Stimulated activated naive CD4-positive, alpha-beta T cell (primary cell): Measurements from ENCODE around the gene COPS2.
A peak's percentile ranks its signal among the peaks of the same experiment; 100 is the strongest.

Source experiments
- DNase-seq, 6 experiments: peaks; one replicate each; lab custom pipeline; 2025; lab: John Stamatoyannopoulos, UW

The COPS2 gene

DNA sequence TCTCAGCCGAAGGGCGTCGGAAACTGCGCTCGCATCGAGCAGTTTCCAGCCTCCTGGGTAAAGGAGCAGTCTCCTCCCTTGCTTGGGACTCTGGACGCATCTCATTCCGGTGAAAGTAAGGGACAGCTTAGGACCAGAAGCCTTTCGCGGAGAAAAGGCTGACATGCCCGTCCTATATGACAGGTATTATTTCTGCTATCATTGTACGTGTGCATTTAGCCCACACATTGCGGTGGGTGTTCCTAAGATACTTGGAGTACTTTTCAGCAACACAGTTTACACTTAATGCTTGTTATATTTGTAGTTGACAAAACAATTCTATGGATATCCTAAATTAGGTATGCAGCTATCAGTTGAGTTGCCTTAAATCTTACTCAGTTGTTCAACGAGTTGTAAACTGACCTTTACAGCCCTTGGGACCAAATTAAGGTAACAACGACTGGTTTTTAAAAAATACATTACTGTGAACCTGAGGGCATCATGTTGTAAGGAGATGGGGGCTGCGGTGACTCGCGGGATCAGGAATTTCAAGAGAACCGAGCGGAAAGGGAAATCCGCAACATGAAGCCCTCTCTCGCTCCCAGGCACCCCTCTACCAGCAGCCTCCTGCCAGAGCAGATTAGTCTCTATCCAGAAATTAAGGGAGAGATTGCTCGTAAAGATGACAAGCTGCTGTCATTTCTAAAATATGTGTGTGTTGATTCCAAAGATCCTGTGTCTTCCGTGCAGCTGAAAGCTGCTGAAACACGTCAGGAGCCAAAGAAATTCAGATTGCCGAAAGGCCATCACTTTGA, 632 bp upstream of the COPS2 start:
- peak in 1 of 6 experiments; percentile 8 for DNase-seq

DNA sequence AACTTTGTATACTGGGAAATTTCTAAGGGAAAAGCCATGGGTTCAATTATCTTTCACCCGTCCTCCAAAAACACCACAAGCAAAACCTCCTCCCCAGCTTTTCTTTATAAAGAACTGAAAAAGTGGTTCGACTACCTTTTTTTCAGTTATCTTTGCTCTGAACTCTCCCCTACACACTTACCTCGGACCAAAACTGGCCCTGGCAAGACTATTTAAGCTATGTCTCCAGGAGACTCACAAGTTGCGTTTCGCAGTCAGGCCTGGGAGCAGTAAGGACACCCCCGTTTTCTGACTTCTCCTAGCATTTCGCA, 645 bp downstream of the COPS2 start:
- no peak for DNase-seq

DNA sequence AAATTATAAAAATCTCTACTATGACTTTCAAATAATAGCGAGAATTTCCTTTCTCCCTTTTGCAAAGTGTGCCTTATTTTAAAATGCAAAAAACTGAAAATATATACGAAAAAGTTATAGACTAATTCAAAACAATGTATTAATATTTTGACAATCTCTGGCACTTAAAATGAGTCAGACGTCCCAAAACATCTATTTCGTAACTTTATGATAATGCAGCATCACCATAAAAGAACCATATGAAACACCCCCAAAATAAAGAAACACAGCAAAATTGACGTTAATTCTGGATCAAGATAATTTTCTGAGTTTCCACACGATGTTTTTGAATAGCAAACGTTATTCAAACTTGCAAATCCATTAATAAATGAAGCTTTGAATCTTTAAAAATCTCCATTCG, 1.0 kb downstream of the COPS2 start:
- DNase-seq, result no peak

DNA sequence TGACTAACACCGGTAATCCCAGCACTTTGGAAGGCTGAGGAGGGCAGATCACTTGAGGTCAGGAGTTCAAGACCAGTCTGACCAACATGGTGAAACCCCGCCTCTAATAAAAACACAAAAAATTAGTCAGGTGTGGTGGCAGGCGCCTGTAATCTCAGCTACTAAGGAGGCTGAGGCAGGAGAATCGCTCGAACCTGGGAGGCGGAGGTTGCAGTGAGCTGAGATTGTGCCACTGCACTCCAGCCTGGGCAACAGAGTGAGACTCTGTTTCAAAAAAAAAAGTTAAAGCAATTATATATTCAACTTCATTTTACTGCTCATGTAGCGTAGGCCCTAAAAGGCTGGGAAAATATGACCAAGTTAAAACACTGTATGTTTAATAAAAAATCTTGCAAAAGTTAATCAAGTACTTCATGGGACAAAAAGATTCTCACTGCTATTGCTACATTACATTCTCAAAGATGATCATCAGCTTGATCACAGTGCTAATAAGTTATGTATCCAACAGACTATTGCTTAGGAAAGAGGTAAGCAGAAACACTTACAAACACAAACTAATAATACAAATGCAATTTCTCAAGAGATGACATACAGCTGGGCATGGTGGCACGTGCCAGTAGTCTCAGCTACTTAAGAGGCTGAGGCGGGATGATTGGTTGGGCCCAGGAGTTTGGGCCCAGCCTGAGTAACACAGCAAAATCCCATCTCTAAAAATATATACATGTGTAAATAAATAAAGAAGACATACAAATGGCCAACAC, 2.7 kb downstream of the COPS2 start:
- no peak for DNase-seq

DNA sequence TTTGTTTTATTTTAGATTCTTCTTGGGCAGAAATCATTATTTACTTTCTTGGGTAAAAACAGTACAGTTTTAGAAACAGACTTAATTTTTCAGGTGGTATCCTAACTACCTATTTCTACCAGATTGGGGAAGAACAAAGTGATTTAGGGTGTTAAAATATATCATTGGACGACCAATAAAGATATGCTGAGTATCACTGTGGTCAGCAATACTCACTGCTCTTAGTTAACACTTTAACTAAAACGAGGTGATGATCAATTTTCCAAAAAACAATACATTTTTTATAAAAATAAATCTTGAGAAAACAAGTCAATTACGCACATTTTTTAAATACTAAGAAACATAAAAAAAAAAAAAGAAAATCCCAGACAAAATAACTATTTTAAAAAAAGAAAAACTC, 3.6 kb downstream of the COPS2 start:
- DNase-seq, result no peak

DNA sequence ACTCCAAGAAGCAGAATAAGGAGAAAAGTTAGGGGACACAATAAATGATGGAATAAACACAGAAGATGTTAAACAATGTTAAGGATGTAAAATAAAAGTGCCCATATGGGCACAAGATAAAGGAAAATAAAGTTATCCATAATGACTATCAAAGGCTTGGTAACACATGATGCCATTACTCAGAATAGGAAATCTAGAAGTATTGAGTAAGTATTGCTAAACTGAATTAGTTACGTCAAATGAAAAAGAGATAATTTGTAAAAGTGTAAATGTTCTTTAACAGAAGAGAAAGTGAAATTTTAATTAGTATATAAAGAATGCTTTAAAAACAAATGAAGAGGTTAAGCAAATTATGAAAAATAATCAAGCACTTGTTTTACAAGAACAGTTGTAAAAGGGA, 6.7 kb downstream of the COPS2 start:
- no peak for DNase-seq

DNA sequence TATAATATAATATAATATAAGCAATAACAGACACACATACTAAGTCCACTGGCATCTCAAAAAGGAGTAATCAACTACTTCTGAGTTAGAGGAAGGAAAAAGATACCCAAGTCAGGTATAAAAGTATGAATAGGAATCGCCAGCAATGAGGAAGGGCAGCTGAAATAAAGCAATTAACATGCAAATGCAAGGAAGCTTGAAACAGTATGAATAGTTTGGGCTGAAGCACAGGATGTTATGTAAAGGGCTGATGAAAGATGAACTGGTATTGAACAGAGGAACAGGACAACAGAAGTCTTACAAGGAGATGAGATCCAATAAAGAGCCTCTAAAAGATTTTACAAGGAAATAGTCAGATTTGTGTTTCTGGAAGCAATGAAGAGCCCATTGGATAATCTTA, 7.1 kb downstream of the COPS2 start:
- no peak for DNase-seq

DNA sequence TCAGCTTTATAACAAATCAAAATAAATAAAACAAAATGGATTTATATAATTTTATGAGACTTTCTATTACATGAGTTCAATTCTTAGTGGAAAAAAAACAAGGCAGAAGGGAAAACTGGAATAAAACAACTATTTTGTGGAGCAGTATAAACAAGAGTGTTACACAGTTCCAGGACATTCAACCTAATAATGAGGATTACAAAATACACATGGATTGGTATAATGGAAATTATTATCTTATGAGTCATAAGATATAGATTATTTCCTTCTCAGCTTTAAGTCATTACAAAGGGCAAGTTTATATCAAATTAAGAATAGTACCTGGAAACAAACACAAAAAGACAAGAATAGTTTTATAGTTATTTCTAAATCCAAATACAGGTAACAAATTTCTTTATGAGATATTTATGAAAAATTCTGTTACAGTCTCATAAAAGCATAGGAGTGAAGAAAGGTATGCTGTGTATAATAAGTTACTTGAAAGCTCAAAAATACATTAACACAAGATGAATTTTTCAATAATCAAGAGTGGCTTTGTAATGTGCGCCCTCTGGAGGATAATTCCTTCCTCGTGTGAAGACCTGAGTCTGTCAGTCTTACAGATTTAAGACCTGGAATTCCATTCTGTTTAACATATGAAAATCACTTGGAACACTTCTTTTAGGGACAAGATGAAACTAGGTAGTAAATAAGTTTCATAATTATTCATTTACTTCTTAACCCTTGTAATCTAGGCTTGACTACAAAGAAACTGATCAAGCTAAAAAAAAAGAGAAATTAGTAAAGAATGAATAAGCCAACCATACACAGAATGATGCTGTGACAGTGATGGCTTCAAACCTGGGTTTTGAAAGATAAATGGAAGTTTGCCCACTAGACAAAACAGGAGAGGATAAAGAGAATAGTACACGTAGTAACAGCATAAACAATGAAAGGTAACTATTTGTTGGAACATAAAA, 9.5 kb downstream of the COPS2 start:
- DNase-seq, result peak in 4 of 6 experiments; percentile 1 to 40 (median 6)

DNA sequence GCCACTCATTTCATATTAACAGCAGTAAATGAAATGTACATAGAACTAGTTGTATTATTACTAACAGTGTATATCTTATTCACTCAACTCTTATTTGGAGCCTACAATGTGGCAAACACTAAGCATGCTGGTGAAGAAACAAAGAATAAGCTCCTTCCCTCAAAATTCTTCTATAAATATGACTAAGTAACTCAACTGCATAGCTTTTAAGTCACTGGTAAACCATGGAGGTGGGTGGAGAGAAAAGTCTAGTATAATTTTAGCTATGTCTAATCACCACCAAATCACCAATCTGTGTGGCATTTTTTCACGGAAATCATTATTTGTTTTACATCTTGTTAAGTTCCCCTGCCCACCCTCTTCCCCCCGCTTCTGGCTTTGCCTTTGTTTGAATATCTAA, 17.5 kb downstream of the COPS2 start:
- DNase-seq, result no peak

DNA sequence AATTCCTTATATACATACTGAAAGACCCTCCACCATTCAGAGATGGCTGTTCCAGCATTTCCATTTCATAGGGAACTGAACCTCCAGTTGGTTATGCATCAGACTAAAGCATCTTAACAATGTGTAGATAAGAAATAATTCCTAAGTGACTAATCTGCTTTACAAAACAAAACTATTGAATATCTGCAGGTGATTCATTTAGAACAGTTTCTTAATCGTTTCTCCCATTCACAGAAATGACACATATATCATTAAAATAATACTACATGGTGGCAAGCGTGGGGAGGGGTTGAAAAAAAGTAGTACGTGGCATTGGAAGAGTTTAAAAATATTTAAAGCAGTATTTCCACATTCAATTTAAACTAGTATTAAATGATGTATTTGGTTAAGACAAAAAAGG, 19.5 kb downstream of the COPS2 start:
- DNase-seq, result no peak

DNA sequence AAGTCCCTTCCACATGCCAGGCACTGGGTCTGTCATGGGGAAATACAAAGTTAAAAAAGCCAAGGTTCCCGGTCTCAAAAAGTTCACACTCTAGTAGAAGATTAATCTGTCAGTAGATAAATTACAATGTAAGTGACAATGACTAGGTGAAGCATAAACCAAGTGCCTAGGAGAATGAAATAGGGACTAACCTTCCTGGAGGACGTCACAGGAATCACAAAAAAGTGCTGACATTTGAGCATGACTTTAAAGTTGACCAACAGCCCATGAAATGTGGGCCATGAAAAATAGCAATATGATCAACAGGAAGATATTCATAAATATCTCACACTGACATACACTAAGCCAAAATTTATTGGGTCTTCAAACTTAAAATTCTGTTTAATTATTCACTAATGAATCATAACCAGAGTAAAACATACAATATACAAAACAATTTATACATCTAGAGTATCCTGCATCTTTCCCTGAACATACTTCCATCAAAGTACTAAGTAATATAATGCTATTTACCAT, 20.0 kb downstream of the COPS2 start:
- DNase-seq, result no peak

DNA sequence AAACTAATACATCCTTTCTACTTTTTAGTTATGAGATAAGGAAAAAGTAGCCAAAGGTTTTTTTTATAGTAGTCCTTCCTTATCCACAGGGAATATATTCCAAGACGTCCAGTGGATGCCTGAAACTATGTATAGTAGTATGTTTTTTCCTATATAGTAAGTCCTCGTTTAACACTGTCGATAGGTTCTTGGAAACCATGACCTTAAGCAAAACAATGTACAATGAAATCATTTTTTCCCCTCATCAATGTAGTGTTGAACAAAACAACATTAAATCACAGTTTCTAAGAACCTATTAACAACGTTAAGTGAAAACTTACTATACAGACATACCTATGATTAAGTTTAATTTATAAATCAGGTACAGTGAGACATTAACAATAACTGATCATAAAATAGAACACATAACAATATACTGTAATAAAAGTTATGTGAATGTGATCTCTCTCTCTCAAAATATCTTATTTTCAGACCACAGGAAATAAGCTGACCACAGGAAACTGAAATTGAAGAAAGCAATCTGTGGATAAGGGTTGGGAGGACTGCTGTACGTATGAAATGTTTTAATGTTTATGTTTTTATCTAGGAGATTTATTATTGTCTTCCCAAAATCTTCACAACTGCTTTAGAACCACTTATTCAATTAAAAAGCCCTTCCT, 20.6 kb downstream of the COPS2 start:
- DNase-seq, result no peak

DNA sequence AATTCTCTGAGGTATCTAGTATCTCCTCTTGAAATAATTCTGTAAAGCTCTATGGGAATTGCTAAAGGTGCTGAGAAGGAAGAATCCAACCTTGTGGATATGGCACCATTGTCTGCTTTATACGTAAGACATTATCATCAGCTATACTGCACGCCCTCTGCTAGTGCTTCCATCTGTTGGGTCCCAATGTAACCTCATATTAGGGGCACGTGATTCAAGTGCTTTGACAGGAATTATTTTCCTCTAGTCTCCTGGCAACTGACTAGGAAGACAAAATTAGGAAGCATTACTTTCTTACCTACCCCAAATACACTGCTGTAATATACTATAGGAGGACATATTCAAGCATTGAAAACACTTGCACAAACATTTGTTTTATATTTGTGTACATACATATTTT, 24.0 kb downstream of the COPS2 start:
- DNase-seq, result no peak

DNA sequence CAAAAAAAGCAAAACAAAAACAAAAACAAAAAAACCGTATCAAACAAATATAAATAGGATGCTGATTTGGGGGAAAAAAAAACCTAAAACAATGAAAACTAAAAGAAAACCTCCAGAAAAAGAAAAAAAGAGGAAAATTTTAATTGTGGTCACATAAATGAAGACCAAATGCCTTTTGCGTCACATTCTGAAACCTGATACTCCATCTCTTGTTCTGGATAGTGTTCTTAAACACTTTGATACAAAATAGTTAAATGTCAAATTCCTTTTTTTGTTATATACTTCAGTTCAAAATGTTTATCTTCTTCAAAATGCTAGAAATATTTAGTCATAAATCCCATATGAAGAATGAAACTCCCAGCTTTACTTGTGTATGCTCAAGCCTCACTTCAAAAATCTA, 31.0 kb downstream of the COPS2 start:
- DNase-seq, result no peak

DNA sequence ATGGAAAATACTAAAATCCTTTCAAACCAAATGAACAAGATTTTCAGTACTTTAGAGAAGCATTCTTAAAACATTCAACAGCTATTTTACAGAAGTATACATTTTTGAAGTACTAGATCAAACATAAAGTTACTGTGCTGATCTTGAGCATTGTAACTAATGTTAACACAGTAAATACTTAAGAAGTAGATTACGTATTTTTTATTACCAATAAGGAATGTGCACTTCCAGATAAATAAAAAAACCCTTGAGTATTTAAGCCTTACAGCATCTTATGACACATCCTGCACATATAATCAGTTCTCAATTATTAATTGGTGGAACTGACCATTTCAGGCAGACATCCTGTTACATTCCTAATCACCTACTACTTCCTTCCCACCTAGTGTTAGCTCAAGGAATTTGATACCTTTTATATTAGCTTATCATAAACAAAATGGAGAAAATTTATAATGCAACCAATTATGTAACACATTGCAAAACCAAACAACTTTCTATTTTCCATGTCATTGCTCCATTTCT, 32.8 kb downstream of the COPS2 start:
- no peak for DNase-seq

DNA sequence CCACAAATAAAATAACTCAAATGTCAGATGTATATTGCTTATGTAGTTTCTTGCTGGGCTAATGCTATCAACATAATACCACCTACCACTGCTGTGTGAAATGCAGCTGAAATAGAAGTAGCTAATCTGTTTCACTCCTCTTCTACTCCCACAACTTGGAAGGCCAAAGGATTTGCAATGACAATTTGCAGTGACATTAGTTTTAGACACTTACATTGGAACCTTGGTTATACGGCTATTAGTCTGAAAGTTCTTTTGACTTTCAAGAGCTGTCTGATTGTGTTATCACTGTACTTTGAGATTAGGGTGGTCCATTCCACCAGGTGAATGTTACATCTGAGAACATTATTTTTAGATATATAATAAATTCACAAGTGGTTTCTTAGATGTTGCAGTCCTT, 33.5 kb downstream of the COPS2 start:
- DNase-seq, result no peak

DNA sequence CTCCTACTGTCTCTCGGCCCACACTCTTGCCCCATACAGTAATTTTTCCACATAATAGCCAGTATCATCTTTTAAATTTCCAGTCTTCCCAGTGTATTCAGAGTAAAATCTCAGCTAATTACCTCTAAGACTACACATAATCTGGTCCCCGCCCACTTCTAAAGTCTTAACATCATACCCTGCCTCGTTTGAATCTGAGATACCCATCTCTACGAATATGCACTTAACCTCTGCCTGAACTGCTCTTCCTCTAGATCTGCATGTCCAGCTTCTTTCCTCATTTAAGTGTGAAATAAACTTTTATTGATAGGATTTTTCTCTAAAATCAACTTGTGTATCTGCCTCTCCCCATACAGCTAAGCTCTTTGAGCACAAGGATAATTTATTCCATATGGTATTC, 34.6 kb downstream of the COPS2 start:
- DNase-seq, result no peak

DNA sequence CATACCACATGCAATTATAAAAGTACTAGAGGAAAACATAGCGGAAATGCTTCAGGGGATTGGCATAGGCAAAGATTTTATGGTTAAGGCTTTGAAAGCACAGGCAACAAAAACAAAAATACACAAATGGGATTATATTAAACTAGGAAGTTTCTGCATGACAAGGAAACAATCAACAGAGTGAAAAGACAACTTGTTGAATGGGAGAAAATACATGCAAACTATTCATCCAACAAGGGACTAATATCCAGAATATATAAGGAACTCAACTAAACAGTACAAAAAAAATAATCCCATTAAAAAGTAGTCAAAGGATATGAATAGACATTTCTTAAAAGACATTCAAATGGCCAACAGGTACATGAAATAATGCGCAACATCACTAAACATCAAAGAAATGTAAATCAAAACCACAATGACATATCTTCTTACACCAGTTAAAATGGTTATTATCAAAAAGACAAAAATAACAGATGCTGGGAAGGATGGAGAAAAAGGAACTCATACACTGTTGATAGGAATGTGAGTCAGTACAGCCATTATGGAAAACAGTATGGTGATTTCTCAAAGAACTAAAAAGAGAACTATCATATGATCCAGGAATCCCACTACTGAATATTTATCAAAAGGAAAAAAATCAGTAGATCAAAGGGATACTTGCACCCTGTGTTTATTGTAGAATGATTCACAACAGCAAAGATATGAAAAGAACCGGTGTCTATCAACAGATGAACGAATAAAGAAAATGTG, 39.1 kb downstream of the COPS2 start:
- DNase-seq, result no peak

DNA sequence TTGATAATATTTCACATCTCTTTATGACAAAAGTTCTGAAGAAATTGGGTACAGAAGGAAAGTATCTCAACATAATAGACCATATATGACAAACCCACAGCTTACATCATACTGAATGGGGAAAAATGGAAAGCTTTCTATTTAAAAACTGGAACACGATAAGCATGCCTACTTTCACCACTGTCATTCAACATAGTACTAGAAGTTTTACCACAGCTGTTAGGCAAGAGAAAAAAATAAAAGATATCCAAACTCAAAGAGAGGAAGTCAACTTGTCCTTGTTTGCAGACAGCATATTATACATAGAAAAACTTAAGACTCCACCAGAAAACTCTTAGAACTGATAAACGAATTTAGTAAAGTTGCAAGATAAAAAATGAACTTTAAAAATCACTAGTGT, 40.3 kb downstream of the COPS2 start:
- no peak for DNase-seq

DNA sequence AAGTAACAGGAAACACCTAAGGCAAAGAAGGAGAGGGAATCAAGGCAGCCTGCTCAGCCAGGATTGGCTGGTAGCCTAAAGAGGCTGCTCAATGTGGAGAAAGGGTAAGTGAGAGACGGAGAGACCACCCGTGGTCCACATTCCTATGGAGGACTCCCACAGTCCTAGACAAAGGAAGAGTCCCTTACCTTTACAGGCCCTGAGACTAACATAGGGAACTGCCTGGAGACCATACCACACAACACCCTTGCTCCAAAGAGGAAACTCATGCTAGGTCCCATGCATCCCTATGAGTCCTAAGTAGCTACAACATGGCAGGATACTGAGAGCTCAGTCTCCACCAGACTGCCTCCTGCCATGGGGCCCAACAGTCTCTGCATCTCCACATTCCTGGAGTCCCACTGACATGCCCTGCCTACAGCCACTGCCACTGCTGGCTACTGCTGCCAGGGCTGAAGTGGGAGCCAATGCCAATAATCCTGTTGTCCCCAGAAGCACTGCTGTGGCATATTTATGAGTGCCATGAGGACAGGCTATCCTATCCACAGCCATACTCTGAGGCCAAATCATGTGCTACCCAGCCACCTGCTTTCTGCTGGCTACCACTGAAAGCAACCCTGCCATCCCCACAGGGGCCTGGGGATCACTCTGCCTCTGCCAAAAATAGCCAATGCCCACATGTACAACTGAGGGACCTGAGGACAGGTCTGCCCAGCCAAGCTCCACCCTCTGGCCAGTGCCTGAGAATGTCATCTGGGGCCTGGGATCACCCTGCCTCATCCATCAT, 45.0 kb downstream of the COPS2 start:
- DNase-seq, result no peak
